MM.1S (cell line): Measurements from ENCODE around the gene CLEC2B.

Source experiments
- EZH2 ChIP-seq: fragments of 300-600 bp; sonication (generic); optimal IDR thresholded peaks from 2 replicates; pipeline ENCODE3; 2017; ENCODE audit warnings: low read depth, mild to moderate bottlenecking, antibody characterized with exemption, low read length, mixed read lengths
- TF ChIP-seq, protein P1 (sequence below): fragments of 300-600 bp; sonication (generic); IDR thresholded peaks from 2 replicates; pipeline ENCODE4 v1.5.1; 2016; ENCODE audit warnings: antibody characterized with exemption, low read length, mixed read lengths

DNA sequence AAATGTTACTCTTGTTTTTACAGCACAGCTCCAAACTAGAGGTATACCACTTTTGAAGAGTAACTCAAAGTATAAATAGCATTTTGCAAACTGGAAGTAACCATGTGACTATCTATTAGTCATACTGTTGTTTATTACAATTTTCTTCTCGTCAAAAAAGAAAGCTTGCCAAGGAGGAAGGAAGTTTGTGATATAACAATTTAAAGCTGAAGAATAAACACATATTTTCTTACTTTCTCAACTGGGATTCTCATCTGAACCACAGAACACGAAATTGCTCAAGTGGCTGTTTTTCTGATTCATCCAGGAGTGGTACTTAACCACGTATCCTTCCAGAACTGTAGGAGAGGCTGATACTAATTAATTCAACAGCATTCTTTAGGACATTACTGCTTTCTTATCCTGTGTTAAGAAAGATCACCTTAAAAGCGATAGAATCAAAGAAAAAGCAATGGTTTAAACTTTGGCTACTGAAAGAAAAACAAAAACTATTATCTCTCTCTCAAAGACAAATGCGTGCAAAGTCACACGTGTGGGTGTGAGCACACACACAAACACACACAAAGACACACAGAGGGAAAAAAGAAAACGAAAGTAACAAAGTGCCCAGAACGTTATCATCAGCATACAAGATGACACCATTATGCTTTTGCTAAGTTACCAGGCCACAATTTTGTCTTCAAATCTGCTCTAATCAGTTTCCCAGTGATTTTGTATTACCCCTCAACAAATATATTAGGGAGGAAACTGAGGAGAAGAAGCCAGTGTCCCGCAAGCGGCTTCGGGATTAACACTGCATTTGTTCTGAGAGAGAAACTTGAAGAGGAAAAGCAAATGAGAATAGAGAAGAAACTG lies at the start of gene CLEC2B:
- TF ChIP-seq, protein P1, sequence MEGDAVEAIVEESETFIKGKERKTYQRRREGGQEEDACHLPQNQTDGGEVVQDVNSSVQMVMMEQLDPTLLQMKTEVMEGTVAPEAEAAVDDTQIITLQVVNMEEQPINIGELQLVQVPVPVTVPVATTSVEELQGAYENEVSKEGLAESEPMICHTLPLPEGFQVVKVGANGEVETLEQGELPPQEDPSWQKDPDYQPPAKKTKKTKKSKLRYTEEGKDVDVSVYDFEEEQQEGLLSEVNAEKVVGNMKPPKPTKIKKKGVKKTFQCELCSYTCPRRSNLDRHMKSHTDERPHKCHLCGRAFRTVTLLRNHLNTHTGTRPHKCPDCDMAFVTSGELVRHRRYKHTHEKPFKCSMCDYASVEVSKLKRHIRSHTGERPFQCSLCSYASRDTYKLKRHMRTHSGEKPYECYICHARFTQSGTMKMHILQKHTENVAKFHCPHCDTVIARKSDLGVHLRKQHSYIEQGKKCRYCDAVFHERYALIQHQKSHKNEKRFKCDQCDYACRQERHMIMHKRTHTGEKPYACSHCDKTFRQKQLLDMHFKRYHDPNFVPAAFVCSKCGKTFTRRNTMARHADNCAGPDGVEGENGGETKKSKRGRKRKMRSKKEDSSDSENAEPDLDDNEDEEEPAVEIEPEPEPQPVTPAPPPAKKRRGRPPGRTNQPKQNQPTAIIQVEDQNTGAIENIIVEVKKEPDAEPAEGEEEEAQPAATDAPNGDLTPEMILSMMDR: no peak
- no peak for TF ChIP-seq EZH2
